Tibial nerve (tissue), 4 donors: ENCODE results near the gene CPNE2. TPM values are rescaled to one million over a fixed set of nuclear protein-coding genes. Genes with fewer than 3 reads are reported as not detected.

Experiments
- DNase-seq, 2 donors: peaks; one replicate each; pipeline ENCODE4 v3.0.0-alpha.2; 2019; ENCODE audit warnings: low spot score in 2 of 2
- H3K27ac ChIP-seq, 4 donors: fragments of 200-600 bp; sonication (generic) in 3 of 4; one replicate each; pipeline ENCODE4 v1.5.1; 2017 to 2019; ENCODE audit warnings: mild to moderate bottlenecking in 1 of 4
- H3K27me3 ChIP-seq, 2 donors: fragments of 200-600 bp; sonication (generic) in 1 of 2; one replicate each; pipeline versions ENCODE4 v1.5.1 to v1.6.0; 2017 to 2019
- H3K36me3 ChIP-seq, 3 donors: fragments of 200-600 bp; sonication (generic); one replicate each; pipeline ENCODE4 v1.5.1; 2018 to 2019
- H3K4me1 ChIP-seq, 4 donors: fragments of 200-600 bp; sonication (generic) in 3 of 4; one replicate each; pipeline ENCODE4 v1.5.1; 2017 to 2019
- H3K4me3 ChIP-seq, 4 donors: fragments of 200-600 bp; sonication (generic) in 3 of 4; one replicate each; pipeline ENCODE4 v1.5.1; 2017 to 2019; ENCODE audit warnings: mild to moderate bottlenecking in 1 of 4, moderate library complexity in 1 of 4
- H3K9me3 ChIP-seq, 4 donors: fragments of 200-600 bp; sonication (generic) in 3 of 4; one replicate each; pipeline ENCODE4 v1.5.1; 2017 to 2019
- EP300 ChIP-seq, 2 donors: sonication (generic); formaldehyde crosslinking; IDR thresholded peaks; one replicate each; pipeline ENCODE4 v1.6.1; 2017; ENCODE audit warnings: antibody characterized with exemption in 2 of 2, mild to moderate bottlenecking in 1 of 2
- POLR2A ChIP-seq, 2 donors: fragments of 450-650 bp; IDR thresholded peaks; one replicate each; pipeline ENCODE4 v1.6.1; 2017; ENCODE audit warnings: antibody characterized with exemption in 2 of 2, mild to moderate bottlenecking in 2 of 2, moderate library complexity in 2 of 2
- WGBS, 2 donors: methylation state at CpG; one replicate each; pipeline ENCODE4 v1.1.5; 2018; 5-methylcytosine and 5-hydroxymethylcytosine counted together
- total RNA-seq, 4 donors: library from RNA; depleted of rRNA; stranded (reverse); fragments of >200 nt; gene quantifications; one replicate each; pipeline ENCODE4 v1.1.0, GENCODE V29; 2016
- TF ChIP-seq, protein P1 (sequence below), 5 experiments: fragments of 200-600 bp in 3 of 5; fragments of 450-650 bp in 2 of 5; sonication (generic) in 3 of 5; IDR thresholded peaks; one replicate each; pipeline ENCODE4 v1.5.1; 2016 to 2019; ENCODE audit warnings: antibody characterized with exemption in 5 of 5, mild to moderate bottlenecking in 3 of 5, moderate library complexity in 2 of 5

CPNE2 gene
- total RNA-seq, 4 donors from 2014 or later = 32.7 to 58.8 (median 46.0) TPM

DNA sequence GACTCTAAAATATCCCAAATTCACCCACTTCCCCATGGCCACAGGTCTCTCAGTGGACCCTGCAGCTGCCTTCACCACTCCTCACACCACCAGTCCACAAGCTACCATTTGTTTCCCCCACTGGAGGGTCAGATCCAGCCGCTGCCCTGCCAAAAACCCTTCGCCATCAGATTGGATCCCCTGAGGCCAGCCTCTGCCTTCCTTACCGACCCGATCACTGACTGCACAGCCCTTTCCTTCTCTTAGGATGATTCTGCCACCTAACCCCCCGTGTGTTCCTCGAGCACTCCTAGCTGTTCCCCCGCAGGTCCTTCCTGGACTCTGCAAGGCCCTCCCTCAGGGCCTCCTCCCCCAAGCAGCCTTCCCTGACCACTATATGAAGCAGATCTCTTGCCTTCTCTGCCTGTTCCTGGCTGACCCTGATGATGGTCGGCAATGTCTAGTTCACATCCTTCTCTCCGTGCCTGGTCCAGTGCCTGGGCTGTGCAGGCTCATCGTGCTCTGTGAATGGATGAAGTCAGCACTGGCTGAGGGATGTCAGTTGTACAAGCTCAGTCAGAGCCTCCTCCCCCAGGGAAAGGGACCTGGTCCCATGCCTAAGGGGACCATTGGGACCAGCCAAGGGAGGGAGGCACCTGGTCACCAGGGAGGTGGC, 46.0 kb downstream of the CPNE2 start:
- Histone ChIP-seq H3K4me3 (no peak overlapping the region), H3K27ac (peak overlapping the region in 1 of 4 donors; percentile 22), H3K36me3 (peaks cover 0 to 43% (median 0%) of the 10 kb centered on the region in 3 donors), H3K27me3 (no peaks in the 10 kb centered on the region), H3K4me1 (peaks cover 0 to 47% (median 15%) of the 10 kb centered on the region in 4 donors), H3K9me3 (no peaks in the 10 kb centered on the region)
- TF ChIP-seq EP300 (IDR thresholded peaks at IDR 0.05) (no peak), POLR2A (IDR thresholded peaks at IDR 0.05) (no peak)
- TF ChIP-seq, protein P1, sequence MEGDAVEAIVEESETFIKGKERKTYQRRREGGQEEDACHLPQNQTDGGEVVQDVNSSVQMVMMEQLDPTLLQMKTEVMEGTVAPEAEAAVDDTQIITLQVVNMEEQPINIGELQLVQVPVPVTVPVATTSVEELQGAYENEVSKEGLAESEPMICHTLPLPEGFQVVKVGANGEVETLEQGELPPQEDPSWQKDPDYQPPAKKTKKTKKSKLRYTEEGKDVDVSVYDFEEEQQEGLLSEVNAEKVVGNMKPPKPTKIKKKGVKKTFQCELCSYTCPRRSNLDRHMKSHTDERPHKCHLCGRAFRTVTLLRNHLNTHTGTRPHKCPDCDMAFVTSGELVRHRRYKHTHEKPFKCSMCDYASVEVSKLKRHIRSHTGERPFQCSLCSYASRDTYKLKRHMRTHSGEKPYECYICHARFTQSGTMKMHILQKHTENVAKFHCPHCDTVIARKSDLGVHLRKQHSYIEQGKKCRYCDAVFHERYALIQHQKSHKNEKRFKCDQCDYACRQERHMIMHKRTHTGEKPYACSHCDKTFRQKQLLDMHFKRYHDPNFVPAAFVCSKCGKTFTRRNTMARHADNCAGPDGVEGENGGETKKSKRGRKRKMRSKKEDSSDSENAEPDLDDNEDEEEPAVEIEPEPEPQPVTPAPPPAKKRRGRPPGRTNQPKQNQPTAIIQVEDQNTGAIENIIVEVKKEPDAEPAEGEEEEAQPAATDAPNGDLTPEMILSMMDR (IDR thresholded peaks at IDR 0.05) = no peak
- 78 to 84% methylated on average over 10 of the region's 10 CpGs for WGBS, 2 donors
- no peak for DNase-seq

DNA sequence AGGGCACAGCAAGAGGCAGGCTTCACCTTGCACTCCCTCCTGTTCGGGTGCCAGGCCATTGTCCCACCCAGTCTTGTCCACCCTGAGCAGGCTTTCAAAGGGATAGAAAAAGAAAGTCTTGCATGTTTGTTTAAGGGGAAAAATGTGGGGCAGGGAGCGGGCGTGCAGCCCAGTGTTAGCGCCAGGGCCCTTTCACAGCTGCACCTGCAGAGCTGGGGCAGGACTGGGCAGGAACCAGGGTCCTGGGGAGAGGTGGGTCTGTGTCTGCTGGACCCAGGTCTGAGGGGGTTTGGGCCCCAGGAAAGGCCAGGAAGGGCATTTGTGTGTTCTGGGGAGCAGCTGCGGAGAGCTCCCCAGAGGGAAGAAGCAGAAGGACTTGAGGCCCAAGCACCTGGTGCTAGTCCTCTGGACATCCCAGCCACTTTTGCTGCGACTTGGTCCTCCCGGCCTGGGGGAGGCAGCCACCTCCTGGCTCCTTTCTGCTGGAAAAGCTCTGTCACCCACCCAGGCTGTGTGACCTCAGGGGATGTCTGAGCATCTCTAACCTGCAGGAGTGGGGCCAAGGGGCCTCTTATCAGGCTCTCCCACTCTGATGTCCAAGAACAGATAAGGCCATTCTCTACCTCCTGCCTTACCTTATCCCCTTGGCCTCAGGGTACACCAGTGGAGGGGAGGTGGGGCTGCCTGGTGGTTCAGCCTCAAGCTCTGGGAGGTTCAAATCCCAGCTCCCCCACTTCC, 48.7 kb downstream of the CPNE2 start:
- H3K27me3 ChIP-seq = no peaks in the 10 kb centered on the region
- H3K4me1 ChIP-seq = peaks cover 0 to 71% (median 27%) of the 10 kb centered on the region in 4 donors
- H3K4me3 ChIP-seq = no peak overlapping the region
- peaks cover 0 to 25% (median 0%) of the 10 kb centered on the region in 3 donors for H3K36me3 ChIP-seq
- peak overlapping the region in 2 of 4 donors; percentile 87 to 89 for H3K27ac ChIP-seq
- TF ChIP-seq EP300 (IDR thresholded peaks at IDR 0.05) = no peak
- no peak for TF ChIP-seq POLR2A (IDR thresholded peaks at IDR 0.05)
- TF ChIP-seq, protein P1 (IDR thresholded peaks at IDR 0.05) = no peak
- DNase-seq = no peak
- WGBS, 2 donors = 87 to 92% methylated on average over 6 to 7 of the region's 7 CpGs
- H3K9me3 ChIP-seq = no peaks in the 10 kb centered on the region

DNA sequence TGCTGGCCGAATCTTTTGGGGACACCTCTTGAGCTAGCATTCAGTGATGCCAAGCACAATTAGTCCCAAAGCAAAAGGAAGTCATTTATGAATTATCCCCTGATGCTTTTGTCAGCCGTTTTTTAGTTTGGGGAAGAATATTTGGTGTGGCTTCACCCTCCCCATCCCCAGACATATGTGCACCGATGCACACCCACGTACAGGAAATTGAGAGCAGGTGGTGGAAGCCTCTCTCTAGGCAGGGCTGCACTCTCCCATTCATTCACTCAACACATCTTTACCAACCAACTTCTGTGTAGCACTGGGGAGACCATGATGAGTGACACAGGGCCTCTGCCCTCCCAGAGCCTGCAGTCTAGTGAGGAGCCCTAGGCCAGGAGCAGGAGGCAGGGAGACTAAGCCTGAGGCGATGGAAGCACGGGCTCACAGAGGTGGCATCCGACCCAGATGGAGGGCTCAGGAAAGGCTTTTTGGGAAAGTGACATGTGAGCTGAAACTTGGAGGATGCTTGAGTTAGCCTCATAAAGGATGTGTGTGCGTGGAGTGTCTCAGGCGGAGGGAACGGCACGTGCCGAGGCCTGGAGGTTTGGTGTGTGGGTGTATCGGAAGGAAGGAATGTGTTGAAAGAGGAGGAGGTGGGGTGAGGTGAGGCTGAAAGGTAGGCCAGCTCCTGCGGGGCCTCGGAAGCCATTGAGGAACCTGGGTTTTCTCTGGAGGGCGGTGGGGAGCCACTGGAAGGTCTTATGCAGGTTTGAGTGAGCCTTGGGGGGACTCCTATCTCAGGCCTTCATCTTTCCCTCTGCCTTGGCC, 49.6 kb downstream of the CPNE2 start:
- H3K4me3 ChIP-seq = no peak overlapping the region
- no peaks in the 10 kb centered on the region for H3K27me3 ChIP-seq
- no peak for DNase-seq
- peak overlapping the region in 3 of 4 donors; percentile 54 to 89 (median 87) for H3K27ac ChIP-seq
- no peaks in the 10 kb centered on the region for H3K9me3 ChIP-seq
- WGBS, 2 donors = 77 to 80% methylated on average over 16 of the region's 16 CpGs
- H3K4me1 ChIP-seq = peaks cover 0 to 81% (median 27%) of the 10 kb centered on the region in 4 donors
- no peak for TF ChIP-seq EP300 (IDR thresholded peaks at IDR 0.05)
- TF ChIP-seq, protein P1 (IDR thresholded peaks at IDR 0.05) = no peak
- TF ChIP-seq POLR2A (IDR thresholded peaks at IDR 0.05) = no peak
- H3K36me3 ChIP-seq = peaks cover 0 to 16% (median 0%) of the 10 kb centered on the region in 3 donors

DNA sequence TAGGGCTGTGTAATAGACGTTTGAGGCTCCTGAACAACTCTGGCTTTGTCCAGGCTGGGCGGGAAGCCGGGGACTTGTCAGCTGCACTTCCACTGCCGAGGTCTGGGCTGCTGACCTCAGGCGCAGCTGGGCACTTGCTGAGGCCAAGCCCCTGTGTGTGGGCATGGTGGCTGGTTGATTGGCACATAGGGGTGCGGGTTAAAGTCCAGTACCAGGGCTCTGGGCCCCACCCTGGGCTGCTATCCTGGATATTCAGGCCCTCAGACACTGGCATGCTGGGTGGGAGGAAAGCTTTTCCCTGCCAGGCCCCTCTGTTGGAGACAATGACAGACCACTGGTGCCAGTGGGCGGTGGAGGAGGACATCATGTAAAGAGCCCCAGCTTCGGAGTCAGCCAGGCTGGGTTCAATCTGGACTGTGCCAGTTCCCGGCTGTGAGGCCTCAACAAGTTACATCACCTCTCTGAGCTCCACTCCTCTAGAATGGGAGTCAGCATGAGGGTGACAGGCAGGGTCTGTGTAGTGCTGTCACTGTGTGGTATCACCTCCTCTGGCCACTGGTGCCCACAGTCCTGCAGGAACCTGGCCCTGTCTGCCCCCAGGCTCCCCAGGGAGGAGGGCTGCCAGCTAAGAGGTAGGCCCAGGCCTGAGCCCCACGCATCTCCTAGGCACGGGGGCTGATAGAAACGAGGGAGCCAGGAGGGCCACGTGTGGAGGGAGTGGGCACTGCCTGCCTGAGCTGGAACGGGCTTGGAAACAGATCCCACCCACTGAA, 51.0 kb downstream of the CPNE2 start:
- Histone ChIP-seq H3K27me3 (no peaks in the 10 kb centered on the region), H3K9me3 (no peaks in the 10 kb centered on the region), H3K4me3 (no peak overlapping the region), H3K27ac (peak overlapping the region; percentile 54 to 89 (median 80)), H3K36me3 (peaks cover 0 to 3% (median 0%) of the 10 kb centered on the region in 3 donors), H3K4me1 (peaks cover 0 to 90% (median 30%) of the 10 kb centered on the region in 4 donors)
- 28 to 41% methylated on average over 11 to 12 of the region's 14 CpGs for WGBS, 2 donors
- peak in 1 of 2 donors; percentile 36 for DNase-seq
- peak; percentile 22 to 77 for TF ChIP-seq EP300 (IDR thresholded peaks at IDR 0.05)
- TF ChIP-seq, protein P1 (IDR thresholded peaks at IDR 0.05) = no peak
